Measurements from ENCODE around the gene CCL26. TPM values are rescaled to one million over a fixed set of nuclear protein-coding genes. Genes with fewer than 3 reads are reported as not detected.
"Not testable (repeated sequence)": the region's sequence is repeated elsewhere in the genome, so short reads cannot be mapped to it uniquely, and the experiment has no call there.

The CCL26 gene
- total RNA-seq, 1 donor from 2014 or later = 0.83 TPM

- DNase-seq (ENCODE audit: low spot score) = no peak
- intact Hi-C loops (cut with DNase I) = no loop called here
These were observed 23.8 kb upstream of the CCL26 start for GRCh38 chr7:75795831-75796285.

- intact Hi-C loops (cut with DNase I) = no loop called here
- DNase-seq (ENCODE audit: low spot score) = no peak
These were observed 21.7 kb upstream of the CCL26 start for GRCh38 chr7:75793676-75794075.

DNA sequence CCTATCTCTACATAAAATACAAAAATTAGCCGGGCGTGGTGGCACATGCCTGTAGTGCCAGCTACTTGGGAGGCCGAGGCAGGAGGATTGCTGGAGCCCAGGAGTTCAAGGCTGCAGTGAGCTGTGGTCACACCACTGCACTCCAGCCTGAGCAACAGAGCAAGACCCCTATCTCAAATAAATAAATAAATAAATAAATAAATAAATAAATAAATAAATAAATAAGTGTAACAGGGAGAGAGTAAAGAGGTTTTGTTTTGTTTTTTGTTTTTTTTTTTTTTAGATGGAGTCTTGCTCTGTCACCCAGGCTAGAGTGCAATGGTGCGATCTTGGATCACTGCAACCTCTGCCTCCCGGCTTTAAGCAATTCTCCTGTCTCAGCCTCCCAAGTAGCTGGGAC is 20.6 kb upstream of the CCL26 start:
- intact Hi-C loops (cut with DNase I); DNase-seq (ENCODE audit: low spot score): not testable (repeated sequence)

DNA sequence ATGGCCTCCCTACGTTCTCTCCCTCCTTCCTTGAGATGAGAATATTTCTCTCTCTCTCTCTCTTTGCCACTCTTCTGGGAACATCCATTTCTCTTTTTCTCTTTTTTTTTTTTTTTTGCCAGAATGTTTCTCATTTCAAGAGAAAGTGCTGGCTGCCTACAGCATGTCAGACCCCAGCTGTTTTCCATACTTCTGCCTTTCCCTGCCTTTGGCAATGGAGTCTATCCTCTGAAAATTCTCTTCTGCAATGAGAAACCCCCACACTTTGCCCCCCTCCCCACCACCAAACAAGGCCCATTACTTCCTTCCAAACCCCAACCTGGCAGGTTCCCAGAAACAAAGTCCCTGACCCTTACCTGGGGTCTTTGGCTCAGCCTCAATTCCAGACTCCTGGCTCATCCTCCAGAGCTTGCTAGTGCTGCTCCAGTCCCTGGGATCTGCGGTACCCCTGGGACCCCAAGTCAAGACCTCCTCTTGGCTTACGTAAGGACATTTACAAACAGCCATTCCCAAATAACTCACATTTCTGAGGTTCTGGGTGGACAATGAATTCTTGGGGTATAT is 17.4 kb upstream of the CCL26 start:
- DNase-seq (ENCODE audit: low spot score) = no peak

DNA sequence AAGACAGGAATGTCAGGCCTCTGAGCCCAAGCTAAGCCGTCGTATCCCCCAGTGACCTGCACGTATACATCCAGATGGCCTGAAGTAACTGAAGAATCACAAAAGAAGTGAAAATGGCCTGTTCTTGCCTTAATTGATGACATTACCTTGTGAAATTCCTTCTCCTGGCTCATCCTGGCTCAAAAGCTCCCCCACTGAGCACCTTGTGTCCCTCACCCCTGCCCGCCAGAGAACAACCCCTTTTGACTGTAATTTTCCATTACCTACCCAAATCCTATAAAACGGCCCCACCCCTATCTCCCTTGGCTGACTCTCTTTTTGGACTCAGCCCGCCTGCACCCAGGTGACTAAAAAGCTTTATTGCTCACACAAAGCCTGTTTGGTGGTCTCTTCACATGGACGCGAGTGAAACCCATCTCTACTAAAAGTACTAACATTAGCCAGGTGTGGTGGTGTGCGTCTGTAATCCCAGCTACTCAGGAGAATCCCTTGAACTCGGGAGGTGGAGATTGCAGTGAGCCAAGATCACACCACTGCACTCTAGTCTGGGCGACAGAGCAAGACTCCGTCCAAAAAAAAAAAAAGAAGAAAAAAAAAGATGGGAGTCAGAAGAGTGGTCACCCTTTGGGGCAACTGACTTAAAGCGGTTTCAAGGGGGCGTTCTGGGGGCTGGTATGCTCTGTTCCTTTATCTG is 16.3 kb upstream of the CCL26 start:
- DNase-seq (ENCODE audit: low spot score); intact Hi-C loops (cut with DNase I): not testable (repeated sequence)

More for the DNA sequence above, 17.4 kb upstream of the CCL26 start:
- intact Hi-C loops (cut with DNase I) = no loop called here

GRCh38 chr7:75783058-75783457 is 11.0 kb upstream of the CCL26 start:
- intact Hi-C loops (cut with DNase I); DNase-seq (ENCODE audit: low spot score): not testable (repeated sequence)

DNA sequence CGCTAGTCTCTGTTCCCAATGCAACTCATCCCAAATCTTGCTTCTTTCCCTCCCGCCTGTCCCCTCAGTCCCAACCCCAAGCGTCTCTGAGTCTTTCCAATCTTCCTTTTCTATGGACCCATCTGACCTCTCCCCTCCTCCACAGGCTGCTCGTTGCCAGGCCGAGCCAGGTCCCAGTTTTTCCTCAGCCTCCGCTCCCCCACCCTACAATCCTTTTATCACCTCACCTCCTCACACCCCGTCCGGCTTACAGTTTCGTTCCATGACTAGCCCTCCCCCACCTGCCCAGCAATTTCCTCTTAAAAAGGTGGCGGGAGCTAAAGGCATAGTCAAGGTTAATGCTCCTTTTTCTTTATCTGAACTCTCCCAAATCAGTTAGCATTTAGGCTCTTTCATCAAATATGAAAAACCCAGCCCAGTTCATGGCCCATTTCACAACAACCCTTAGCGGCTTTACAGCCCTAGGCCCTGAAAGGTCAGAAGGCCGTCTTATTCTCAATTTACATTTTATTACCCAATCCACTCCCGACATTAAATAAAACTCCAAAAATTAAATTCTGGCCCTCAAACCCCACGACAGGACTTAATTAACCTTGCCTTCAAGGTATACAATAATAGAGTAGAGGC is 8.7 kb upstream of the CCL26 start:
- DNase-seq (ENCODE audit: low spot score); intact Hi-C loops (cut with DNase I): not testable (repeated sequence)

DNA sequence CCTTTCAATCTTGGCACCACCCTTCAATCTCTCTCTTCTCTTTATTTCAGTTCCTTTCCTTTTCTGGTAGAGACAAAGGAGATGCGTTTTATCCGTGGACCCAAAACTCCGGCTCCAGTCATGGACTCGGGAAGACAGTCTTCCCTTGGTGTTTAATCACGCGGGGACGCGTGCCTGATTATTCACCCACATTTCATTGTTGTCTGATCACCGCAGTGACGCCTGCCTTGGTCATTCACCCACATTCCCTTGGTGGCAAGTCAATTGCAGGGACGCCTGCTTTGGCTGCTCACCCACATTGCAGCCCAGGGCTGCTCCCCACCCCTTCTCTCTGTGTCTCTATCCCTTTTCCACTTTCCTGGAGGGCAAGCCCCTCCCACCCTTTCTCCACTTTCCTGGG is 7.5 kb upstream of the CCL26 start:
- intact Hi-C loops (cut with DNase I); DNase-seq (ENCODE audit: low spot score): not testable (repeated sequence)

- DNase-seq (ENCODE audit: low spot score); intact Hi-C loops (cut with DNase I): not testable (repeated sequence)
These were observed 7.0 kb upstream of the CCL26 start for GRCh38 chr7:75779035-75779434.

DNA sequence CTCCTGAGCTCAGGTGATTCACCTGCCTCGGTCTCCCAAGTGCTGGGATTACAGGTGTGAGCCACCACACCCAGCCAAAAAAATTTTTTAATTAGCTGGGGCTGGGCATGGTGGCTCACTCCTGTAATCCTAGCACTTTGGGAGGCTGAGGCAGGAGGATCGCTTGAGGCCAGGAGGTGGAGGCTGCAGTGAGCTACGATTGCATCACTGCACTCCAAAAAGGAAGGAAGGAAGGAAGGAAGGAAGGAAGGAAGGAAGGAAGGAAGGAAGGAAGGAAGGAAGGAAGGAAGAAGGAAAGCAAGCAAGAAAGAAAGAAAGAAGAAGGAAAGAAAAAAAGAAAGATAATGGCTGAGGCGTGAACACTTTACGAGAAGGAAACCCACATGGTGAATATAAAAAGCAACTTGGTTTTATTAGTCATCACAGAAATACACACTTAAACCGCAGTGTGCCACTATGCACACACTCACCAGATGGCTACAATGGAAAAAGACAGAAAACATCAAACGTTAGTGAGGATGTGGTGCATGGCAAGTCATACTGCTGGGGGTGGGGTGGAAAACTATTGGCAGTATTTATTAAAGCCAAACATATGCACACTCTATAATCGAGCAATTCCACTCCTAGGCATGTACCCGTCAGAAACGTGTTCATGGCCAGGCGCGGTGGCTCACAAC is 4.4 kb upstream of the CCL26 start:
- intact Hi-C loops (cut with DNase I) = no loop called here

GRCh38 chr7:75773958-75774357 is 1.9 kb upstream of the CCL26 start:
- intact Hi-C loops (cut with DNase I) = loop anchor here (2.0 kb wide), 1 partner anchor 71 kb away; no protein-coding TSS in a partner anchor
- not testable (repeated sequence) for DNase-seq (ENCODE audit: low spot score)

More for the DNA sequence above, 4.4 kb upstream of the CCL26 start:
- DNase-seq (ENCODE audit: low spot score) = no peak

GRCh38 chr7:75771224-75771623 is 787 bp downstream of the CCL26 start:
- no peak for DNase-seq (ENCODE audit: low spot score)
- intact Hi-C loops (cut with DNase I) = no loop called here

GRCh38 chr7:75762350-75762917 is 9.6 kb downstream of the CCL26 start:
- intact Hi-C loops (cut with DNase I) = loop anchor here (5.0 kb wide), 1 partner anchor 225 kb away; no protein-coding TSS in a partner anchor

DNA sequence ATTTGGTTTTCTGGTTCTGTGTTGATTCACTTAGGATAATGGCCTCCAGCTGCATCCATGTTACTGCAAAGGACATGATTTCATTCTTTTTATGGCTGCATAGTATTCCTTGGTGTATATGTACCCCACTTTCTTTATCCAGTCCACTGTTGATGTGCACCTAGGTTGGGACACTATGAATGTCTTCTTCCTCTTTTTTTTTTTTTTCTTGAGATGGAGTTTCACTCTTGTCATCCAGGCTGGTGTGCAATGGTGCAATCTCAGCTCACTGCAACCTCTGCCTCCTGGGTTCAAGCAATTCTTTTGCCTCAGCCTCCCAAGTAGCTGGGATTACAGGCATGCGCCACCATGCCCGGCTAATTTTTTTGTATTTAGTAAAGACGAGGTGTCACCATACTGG is 10.2 kb downstream of the CCL26 start:
- intact Hi-C loops (cut with DNase I) = loop anchor here (5.0 kb wide), 1 partner anchor 224 kb away; no protein-coding TSS in a partner anchor
- not testable (repeated sequence) for DNase-seq (ENCODE audit: low spot score)

More at GRCh38 chr7:75762350-75762917, 9.6 kb downstream of the CCL26 start:
- no peak for DNase-seq (ENCODE audit: low spot score)

- intact Hi-C loops (cut with DNase I) = no loop called here
- DNase-seq (ENCODE audit: low spot score) = no peak
These were observed 13.5 kb downstream of the CCL26 start for GRCh38 chr7:75758491-75758890.

DNA sequence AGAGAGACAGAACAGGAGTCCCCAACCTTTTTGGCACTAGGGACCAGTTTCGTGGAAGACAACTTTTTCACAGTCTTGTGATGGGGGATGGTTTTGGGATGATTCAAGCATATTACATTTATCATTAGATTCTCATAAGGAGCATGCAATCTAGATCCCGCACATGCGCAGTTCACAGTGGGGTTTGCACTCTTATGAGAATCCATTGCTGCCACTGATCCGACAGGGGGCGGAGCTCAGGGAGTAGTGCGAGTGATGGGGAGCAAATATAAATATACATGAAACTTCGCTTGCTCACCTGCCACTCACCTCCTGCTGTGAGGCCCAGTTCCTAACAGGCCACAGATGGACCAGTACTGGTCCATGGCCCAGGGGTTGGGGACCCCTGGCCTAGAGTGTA is 14.2 kb downstream of the CCL26 start:
- intact Hi-C loops (cut with DNase I) = no loop called here
- no peak for DNase-seq (ENCODE audit: low spot score)

GRCh38 chr7:75756991-75757676 is 14.9 kb downstream of the CCL26 start:
- intact Hi-C loops (cut with DNase I) = no loop called here
- DNase-seq (ENCODE audit: low spot score) = no peak

- no peak for DNase-seq (ENCODE audit: low spot score)
- intact Hi-C loops (cut with DNase I) = no loop called here
These were observed 15.6 kb downstream of the CCL26 start for GRCh38 chr7:75756206-75756990.
